NCI-H2196 (cell line): ENCODE data around the gene MRPL33.

Source experiments
- DNase-seq: peaks from one replicate; lab custom pipeline; 2025; ENCODE audit not compliant: unreplicated experiment; lab: John Stamatoyannopoulos, UW

The MRPL33 gene

DNA sequence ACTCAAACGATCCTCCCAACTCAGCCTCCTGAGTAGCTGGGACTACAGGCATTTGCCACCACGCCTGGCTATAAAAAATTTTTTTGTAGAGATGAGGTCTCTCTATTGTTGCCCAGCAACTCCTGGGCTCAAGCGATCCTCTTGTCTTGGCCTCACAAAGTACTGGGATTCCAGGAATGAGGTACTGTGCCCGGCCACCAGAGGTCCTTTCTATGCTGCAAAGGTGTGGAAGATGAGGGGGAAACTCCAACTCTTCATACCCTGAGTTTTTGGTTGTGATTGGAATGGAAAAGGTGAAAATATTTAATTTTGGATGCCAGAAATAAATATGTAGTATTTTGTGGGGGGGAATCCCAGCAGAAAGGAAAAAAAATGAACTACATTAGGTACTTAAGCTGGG lies 36.0 kb downstream of the MRPL33 start:
- peak; percentile 17 for DNase-seq

DNA sequence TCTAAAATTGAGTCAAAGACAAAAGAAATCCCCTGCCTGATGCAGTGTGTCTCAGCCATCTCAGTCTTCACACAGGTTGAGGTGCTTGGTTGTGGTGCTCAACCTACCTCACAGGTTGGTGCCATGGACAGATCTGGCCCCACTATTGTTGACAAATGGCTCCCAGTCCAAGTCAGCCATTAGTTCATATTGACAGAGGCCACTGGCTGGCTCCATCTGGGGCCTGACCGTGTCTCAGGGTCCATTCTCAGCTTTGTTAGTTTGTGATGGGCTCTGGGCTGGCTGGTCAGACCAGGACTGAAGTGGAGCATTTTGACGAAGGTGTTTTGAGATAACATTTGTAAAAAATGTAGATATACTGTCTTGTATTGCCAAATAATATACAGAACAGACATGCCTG lies 36.9 kb downstream of the MRPL33 start:
- DNase-seq = no peak

DNA sequence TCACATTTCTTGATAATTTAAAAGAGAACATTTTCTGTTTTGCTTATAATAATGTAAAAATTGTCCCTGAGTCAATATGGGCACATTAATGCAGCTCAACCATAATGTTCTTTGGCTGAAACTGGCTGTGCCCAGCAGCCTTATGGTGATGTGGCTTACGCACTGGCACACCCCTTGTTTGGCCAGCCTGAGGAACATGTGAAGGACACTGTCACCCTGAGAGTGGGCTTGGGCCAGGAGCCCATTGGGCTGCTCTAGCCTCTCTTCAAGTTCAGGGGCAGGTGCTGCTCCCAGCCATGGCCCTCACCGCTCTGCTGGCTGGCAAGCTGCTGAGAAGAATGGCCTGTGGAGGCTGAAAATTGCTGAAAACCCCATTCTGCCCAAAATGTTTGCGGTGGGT lies 37.5 kb downstream of the MRPL33 start:
- DNase-seq = no peak

DNA sequence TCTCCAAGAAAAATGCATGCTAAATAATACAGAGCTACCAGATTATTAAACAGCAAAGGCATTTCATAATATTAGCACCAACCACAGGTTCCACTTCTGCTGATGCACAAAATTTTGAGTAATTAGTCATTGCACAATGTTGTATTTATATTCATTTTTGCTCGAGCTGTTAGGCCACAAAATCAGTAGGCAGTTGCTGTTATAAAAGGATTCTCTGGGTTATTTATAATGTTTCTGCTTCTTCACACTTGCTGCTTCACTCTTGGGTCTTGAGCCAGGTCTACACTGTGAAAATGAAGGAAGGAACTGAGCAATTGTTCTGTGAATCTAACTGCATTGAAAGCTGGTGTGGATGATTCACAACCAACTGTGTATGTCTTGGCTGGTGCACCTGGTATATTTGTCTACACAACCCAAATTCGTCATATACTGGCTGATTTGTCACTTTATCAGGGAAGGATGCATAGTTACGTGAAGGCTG lies 38.3 kb downstream of the MRPL33 start:
- DNase-seq = no peak

DNA sequence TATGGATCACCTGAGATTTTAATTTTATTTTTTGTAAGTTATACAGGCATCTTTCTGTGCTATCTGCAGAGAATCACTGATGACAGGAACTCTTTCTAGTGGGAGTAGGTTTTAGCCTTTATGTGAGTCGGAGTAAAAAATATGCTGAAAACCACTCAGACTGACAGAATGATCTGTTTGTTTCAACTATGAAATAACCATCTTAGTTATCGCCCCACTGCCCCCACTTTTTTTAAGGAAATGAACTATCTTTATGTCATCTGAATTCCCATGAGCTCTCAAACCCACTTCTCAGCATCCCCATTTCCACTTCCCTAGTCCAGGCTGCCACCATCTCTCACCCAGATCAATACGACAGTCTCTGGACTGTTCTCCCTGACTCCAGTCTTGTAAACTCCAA lies 38.9 kb downstream of the MRPL33 start:
- DNase-seq = no peak

DNA sequence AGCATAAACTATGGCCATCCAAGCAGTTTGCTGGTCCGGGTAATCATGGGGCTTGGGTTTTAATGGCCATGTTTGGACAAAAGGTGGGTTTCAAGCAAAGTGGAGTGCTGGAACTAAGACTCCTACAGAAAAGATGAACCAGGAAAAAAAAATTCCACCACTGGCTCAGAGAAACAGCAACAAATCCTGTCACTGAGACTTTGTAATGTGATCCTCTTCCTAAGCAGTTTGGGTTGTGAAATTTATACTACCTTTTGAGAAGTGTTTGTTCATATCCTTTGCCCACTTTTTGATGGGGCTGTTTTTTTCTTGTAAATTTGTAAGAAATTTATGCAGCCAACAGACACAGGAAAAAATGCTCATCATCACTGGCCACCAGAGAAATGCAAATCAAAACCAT lies 40.2 kb downstream of the MRPL33 start:
- no peak for DNase-seq

DNA sequence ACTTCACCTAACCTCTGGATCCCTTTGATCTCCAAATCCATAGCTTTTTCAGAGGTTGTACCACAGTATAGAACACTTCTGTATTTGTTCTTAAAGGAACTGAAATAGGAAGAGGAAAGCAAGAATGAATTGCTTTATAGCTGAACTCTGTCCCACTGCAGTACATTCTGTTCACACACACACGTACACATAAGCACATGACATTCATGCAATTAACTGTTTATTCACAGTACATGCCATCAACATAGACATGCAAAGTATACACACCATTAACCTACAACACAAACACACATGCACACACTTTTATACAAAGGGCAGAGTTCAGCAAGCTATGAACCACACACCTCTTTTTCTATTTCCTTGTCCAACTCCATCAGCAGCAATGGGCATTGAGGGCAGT lies 43.2 kb downstream of the MRPL33 start:
- no peak for DNase-seq

DNA sequence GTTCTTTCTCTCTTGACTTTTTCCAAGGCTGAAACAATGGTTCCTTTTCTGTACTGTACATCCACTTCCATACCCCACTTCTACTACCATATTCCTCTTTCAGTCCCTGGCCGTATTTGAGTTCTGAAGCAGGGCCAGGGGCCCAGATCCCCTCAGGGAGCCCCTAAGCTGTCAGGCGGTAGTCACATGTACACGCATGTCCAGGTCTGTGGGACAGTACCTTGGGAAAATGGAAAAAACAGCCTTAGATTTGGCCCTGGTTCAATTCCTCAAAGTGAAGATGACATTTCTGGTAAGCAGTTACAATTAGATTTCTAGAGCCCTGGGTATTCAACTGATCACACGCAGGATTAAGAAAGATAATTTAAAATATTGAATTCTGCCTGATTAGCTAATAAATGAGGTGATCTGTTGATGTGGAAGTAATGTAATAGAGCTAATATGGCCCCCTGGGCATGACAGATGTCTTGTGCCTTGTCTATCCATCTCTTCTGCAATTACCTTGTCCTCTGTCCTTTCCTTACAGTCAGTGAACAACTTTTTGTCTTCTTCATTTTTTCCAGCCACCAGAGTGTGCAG lies 44.4 kb downstream of the MRPL33 start:
- DNase-seq = no peak

DNA sequence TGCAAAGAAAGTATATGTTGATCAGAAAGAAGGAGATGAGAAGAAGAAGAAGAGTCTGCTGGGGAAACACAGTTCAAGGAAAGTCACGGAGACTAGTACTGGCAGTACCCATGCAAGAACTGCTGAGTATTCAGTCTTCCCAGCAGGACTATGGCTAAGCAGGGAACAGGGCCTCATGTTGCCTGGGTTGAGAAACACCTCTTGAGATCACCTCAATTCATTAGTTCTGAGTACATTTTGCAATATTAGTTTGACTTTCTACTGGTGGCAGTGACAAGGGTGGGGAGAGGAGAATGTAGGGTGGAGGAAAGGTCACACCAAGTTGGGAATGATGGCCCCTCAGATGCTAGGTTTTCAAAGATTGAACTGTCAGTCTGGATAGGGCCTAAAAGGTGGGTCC lies 50.5 kb downstream of the MRPL33 start:
- DNase-seq = no peak

DNA sequence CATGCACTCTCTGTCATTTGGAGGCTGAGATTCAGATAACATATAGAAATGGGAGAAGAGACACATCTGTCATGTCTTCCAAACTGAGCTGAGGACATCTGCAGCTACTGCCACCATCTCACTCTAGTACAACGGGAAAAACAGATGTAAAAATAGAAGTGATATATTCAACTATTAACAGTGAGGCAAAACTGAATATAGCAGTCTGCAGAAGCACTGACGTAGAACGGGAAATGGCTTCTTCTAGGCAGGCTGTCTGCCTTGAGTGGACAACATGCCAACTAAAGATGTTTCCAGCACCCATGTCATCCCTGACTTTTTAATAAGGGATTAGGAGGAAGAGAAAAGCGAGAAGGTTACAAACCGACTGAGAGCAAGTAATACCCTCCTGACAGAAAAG lies 51.6 kb downstream of the MRPL33 start:
- no peak for DNase-seq

DNA sequence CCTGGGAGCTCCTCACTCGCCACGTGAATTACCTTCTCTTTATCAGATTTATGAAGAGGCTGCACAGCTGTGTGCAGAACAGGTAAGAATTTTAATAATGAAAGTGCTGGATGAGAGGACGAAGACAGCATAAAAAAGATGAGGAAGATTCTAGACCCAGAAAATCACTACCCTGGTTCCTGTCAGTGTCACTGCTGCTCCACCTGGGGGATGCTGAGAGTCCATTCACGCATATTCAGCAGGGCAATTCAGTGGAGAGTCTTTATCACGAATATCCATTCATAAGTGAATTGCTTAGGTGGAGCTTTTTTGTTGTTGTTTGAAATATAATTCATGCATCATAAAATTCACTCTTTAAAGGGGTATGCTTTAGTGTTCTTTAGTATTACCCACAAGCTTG lies 52.0 kb downstream of the MRPL33 start:
- DNase-seq = no peak

DNA sequence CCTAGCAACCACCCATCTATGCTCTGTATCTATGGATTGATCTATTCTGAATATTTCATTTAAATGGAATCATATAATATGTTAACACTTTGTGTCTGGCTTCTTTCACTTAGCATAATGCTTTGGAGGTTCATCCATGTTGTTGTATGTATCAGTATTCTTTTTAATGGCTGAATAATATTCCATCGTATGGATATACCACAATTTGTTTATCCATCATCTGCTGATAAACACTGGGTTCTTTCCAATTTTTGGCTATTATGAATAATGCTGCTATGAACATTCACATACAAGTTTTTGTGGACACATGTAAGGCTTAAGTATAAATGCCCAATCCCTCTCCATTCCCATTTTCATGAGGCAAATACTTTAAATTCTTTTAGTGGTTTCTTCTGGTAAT lies 52.9 kb downstream of the MRPL33 start:
- DNase-seq = no peak

DNA sequence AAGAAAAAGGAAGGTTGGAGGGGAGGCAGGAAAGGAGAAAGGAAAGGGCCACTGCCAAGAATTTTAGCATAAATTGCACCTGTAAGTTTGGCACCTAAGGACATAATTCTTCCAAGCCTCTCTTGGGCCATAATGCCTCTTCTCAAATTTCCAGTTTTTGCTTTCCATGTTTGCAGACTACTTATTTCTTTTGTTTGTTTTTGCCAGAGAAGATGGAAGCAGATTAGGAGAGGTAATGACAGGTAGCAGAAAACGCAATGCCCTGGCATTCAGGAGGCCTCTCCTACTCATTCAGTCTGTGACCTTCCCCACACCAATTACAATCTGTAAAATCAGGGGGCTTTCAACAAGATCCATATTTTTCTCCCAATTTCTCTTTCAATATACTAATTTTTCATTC lies 56.8 kb downstream of the MRPL33 start:
- peak; percentile 46 for DNase-seq
